ENCODE measurements around the gene ATP6V1G1.
A peak's percentile ranks its signal among the peaks of the same experiment; 100 is the strongest.
"Not testable (repeated sequence)": the region's sequence is repeated elsewhere in the genome, so short reads cannot be mapped to it uniquely, and the experiment has no call there.

The ATP6V1G1 gene

GRCh38 chr9:114587345-114588202, at the start of gene ATP6V1G1:
Gene ATP6V1G1, plus strand, starts transcription at chr9:114587769. Its CDS starts 70 bp downstream, at chr9:114587839.
- DNase-seq = peak; percentile 100

DNA sequence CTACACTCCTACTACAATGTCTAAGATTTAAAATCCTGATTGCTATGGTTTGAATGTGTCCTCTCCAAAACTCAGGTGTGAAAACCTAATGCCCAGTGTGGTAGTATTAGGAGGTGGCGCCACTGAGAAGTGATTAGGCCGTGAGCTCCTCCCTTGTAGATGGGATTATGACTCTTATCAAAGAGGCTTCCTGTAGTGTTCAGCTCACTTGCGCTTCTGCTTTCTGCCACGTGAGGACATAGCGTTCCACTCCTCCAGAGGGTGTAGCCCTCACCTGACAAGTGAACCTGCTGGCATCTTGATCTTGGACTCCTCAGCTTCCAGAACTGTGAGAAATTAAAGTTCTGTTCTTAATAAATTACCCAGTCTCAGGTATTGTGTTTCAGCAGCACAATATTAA, 49.3 kb upstream of the ATP6V1G1 start:
- peak; percentile 13 for DNase-seq

- DNase-seq = no peak
Measured at GRCh38 chr9:114539701-114540380, 47.7 kb upstream of the ATP6V1G1 start.

DNA sequence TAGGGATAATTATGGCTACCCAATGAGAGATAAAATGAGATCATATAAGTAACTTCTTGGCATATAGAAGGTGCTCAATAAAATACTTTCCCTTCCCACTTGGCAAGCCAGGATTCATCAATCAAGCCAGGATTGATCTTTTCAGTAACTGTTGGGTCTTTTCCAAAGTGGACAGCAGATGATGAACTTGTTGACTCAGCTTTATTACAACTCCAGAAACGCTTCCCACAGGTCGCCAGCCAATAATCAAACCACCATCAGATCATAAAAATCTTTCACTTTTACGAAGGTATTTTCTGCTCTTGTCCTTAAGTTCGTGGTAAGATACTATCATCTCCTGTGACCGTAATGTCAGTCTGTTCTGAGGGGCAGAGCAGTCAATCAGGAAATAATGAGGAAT, 42.5 kb upstream of the ATP6V1G1 start:
- DNase-seq = no peak

DNA sequence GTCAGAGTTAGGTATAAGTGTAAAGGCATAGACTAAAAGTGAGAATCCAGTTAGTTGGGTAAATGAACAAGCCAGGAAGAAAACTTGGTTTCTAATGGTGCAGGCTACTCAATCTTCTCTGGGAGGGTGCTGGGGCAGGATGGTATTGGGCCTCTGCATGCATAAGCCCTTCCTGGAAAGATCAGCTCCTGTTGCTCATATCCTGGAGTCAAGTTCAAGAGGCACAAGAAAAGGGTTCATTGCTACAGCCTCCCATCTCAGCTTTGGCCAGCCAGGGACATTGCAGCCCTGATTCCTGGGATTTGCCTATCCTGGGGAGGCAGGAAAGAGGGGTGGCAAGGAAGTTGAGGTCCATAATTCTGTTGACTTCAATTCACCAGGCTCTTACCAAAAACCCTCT, 40.7 kb upstream of the ATP6V1G1 start:
- no peak for DNase-seq

DNA sequence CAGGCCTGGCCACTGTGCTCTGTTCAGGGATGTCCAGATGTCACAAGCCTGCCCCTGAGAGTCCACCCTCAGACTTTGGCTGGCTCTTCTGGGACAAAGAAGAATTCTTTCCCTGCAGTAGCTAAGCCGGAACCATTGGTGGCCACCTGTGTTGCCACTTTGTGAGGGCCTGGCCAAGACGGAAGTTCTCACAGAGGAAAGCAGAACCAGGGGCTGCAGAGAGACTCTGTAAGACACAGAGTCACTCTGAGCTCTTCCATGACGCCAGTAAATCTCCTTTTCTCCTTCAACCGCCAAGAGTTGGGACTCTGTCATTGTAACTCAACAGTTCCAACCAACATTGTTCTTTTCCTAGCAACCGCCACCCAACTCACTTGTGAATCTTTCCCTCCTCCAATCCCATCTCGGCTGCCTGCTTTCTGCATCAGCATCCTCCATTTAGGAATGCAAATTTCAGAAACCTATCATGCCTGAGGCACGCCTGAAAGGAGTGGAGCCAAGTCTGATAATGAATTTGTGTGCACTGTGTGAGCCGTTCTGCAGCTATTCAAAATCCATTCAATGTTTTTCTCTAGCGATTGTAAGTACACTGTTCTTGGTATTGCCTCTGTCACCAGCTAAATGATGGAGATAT, 37.8 kb upstream of the ATP6V1G1 start:
- no peak for DNase-seq

GRCh38 chr9:114551750-114552685, 35.6 kb upstream of the ATP6V1G1 start:
- DNase-seq = no peak

- DNase-seq = no peak
Measured at GRCh38 chr9:114552706-114553105, 34.9 kb upstream of the ATP6V1G1 start.

GRCh38 chr9:114553202-114553601, 34.4 kb upstream of the ATP6V1G1 start:
- no peak for DNase-seq

- no peak for DNase-seq
Measured at GRCh38 chr9:114555696-114556095, 31.9 kb upstream of the ATP6V1G1 start.

GRCh38 chr9:114558027-114558675, 29.4 kb upstream of the ATP6V1G1 start:
- no peak for DNase-seq

- no peak for DNase-seq
Measured at GRCh38 chr9:114559830-114560513, 27.6 kb upstream of the ATP6V1G1 start.

- DNase-seq = no peak
Measured at GRCh38 chr9:114560956-114561355, 26.6 kb upstream of the ATP6V1G1 start.

DNA sequence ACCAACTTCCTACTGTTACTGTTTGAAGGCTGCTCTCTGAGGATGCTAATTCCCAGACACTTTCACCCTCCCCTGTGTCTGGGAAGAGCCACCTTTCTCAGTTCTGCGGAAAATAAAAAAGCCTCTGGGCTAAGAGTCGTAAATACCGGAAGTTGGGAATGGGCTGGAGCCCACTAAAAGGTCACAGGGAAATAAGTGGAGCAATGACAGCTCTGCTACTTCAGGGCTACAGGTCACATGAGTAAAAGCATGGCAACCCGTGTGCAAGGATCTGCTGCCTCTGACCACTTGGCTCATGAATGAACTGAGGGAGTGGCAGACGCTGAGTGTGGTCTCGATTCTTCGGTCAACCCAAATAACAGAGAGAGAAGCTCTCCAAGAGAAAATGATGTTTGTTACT, 25.8 kb upstream of the ATP6V1G1 start:
- no peak for DNase-seq

DNA sequence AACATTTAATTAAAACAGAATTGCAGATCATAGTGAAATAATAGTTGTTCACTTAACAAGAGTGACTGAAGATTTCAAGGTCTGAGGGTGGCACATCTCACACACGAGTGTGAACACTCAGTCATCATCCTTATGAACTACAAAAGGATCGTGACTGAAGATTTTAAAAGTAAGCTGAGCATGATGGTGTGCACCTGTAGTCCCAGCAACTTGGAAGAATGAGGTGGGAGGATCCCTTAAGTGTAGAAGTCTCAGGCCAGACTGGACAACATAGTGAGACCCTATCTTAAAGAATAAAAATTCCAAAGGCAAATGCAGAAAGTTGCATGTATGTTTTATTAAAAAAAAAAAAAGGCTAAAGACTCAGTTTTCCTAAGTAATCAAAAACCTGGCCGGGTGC, 22.4 kb upstream of the ATP6V1G1 start:
- no peak for DNase-seq

GRCh38 chr9:114570742-114571141, 16.8 kb upstream of the ATP6V1G1 start:
- no peak for DNase-seq

DNA sequence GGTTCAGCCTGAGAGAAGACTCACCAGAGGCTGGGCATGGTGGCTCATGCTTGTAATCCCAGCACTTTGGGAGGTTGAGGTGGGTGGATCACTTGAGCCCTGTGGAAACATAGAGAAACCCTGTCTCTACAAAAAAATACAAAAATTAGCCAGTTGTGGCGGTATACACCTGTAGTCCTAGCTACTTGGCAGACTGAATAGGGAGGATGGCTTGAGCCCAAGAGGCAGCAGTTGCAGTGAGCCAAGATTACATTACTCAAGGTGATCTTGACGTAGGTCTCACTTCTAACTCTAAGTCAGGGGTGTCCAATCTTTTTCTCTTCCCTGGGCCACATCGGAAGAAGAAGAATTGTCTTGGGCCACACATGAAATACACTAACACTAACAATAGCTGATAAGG, 16.2 kb upstream of the ATP6V1G1 start:
- DNase-seq = no peak

DNA sequence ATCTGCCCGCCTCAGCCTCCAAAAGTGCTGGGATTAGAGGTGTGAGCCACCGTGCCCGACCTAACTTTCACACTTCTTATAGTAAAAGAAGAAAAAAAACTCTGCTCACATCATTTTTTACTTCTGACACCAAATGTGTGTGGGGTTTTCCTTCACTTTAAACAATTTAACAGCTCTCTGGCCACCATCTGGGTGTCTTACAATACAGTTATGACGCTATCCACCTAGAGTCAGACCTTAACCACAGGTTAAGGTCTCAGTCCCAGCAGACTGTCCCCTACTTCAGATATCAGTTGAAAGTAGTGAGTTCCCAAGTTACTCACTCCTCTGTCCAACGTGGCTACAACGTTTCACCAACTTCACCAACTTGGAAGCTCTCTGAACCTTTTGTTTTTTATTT, 15.4 kb upstream of the ATP6V1G1 start:
- DNase-seq = no peak

DNA sequence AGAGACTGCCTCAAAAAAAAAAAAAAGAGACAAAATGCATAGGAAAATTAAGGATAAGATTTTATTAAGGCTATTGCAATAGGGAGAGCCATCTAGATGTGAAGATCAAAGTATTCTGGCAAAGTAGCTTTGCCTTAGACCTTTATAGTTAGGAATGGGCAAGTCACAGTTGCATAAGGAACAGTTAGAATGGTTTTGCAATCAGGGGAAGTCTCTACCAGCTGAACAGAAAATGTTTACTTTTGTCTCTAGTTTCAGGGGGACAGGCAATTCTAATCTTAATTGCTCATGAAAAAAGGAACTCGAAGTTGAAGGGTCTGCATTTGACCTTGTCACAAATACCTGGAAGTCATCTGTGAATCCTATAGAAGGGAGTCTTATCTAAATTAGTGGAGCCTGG, 13.1 kb upstream of the ATP6V1G1 start:
- DNase-seq = no peak

GRCh38 chr9:114576779-114577178, 10.8 kb upstream of the ATP6V1G1 start:
- not testable (repeated sequence) for DNase-seq

DNA sequence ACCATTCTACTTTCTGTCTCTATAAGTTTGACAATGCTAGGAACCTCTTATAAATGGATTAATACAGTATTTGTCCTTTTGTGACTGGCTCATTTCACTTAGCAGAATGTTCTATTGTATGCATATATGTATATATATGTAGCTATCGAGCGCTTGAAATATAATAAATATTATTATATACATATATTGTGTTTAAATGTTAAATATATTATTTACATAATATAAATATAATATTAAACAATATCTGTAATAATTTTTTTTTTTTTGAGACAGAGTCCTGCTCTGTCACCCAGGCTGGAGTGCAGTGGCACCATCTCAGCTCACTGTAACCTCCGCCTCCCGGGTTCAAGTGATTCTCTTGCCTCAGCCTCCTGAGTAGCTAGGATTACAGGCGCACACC, 9.4 kb upstream of the ATP6V1G1 start:
- DNase-seq = not testable (repeated sequence)
